Spleen (tissue), 13 donors: Measurements from ENCODE around the gene CFAP70. TPM values are rescaled to one million over a fixed set of nuclear protein-coding genes. Genes with fewer than 3 reads are reported as not detected.

Source experiments
- DNase-seq: peaks from one replicate; pipeline ENCODE4 v3.0.0-alpha.2; 2020
- H3K27ac ChIP-seq, 8 donors: fragments of 200-600 bp; sonication (generic) in 7 of 8; 1 replicate in 4 of 8; 2 replicates in 4 of 8; pipeline versions ENCODE4 v1.5.0 to v1.8.0; 2016 to 2021; ENCODE audit warnings: inconsistent platforms in 4 of 8, mild to moderate bottlenecking in 4 of 8, moderate library complexity in 1 of 8
- H3K27me3 ChIP-seq, 7 donors: fragments of 200-600 bp; sonication (generic) in 6 of 7; replicated peaks in 1 of 7; 1 replicate in 4 of 7; 2 replicates in 3 of 7; pipeline versions ENCODE4 v1.5.0 to v1.8.0; 2016 to 2021; ENCODE audit warnings: inconsistent platforms in 3 of 7, mild to moderate bottlenecking in 1 of 7
- H3K36me3 ChIP-seq, 6 donors: fragments of 200-600 bp; sonication (generic) in 5 of 6; 1 replicate in 4 of 6; 2 replicates in 2 of 6; pipeline versions ENCODE4 v1.5.0 to v1.8.0; 2016 to 2021; ENCODE audit warnings: inconsistent platforms in 2 of 6
- H3K4me1 ChIP-seq, 6 donors: fragments of 200-600 bp; sonication (generic) in 5 of 6; 1 replicate in 3 of 6; 2 replicates in 3 of 6; pipeline versions ENCODE4 v1.5.0 to v1.8.0; 2016 to 2021; ENCODE audit warnings: inconsistent platforms in 3 of 6
- H3K4me3 ChIP-seq, 8 donors: fragments of 200-600 bp; sonication (generic) in 7 of 8; 1 replicate in 4 of 8; 2 replicates in 4 of 8; pipeline versions ENCODE4 v1.5.0 to v1.8.0; 2016 to 2021; ENCODE audit warnings: inconsistent platforms in 4 of 8, mild to moderate bottlenecking in 4 of 8, moderate library complexity in 2 of 8
- H3K9me3 ChIP-seq, 8 donors: fragments of 200-600 bp; sonication (generic) in 7 of 8; 1 replicate in 4 of 8; 2 replicates in 4 of 8; pipeline versions ENCODE4 v1.5.0 to v1.8.0; 2016 to 2021; ENCODE audit warnings: inconsistent platforms in 4 of 8
- CTCF ChIP-seq, 11 experiments: fragments of 200-600 bp in 7 of 11; fragments of 450-650 bp in 4 of 11; sonication (generic) in 4 of 11; IDR thresholded peaks in 8 of 11; conservative IDR thresholded peaks in 3 of 11; 1 replicate in 7 of 11; 2 replicates in 4 of 11; pipeline versions ENCODE4 v1.4.0 to v1.8.0; 2016 to 2021; ENCODE audit warnings: antibody characterized with exemption in 11 of 11, inconsistent platforms in 4 of 11, mild to moderate bottlenecking in 1 of 11
- POLR2A ChIP-seq, 3 donors: fragments of 450-650 bp; IDR thresholded peaks; one replicate each; pipeline ENCODE4 v1.5.1; 2017; ENCODE audit warnings: antibody characterized with exemption in 3 of 3, mild to moderate bottlenecking in 1 of 3
- POLR2AphosphoS5 ChIP-seq, 3 donors: sonication (generic); formaldehyde crosslinking; IDR thresholded peaks; one replicate each; pipeline ENCODE4 v1.5.1; 2017; ENCODE audit warnings: antibody characterized with exemption in 3 of 3
- WGBS, 5 donors: extraction: QIAGEN DNeasy Blood & Tissue Kit in 3 of 5; methylation state at CpG; one replicate each; pipeline versions ENCODE4 v1.1.5 to v1.1.7; 2013 to 2018; 5-methylcytosine and 5-hydroxymethylcytosine counted together
- intact Hi-C: fragments of 100-400 bp; cut with DNase I; formaldehyde crosslinking; loops from one replicate; pipeline ENCODE4 v1.15.0; 2023; ENCODE audit warnings: low total_unique reads
- long read RNA-seq, 2 donors: transcript quantifications; one replicate each; lab custom pipeline, GENCODE V29; 2026
- polyA plus RNA-seq, 3 donors: library from polyadenylated mRNA; stranded (reverse); fragments of 200-250 nt; gene quantifications; one replicate each; pipeline ENCODE4 v1.2.1, GENCODE V29; 2013
- total RNA-seq, 7 donors: library from RNA; depleted of rRNA in 3 of 7; stranded (reverse); fragments of >200 nt in 3 of 7; fragmentation: NEBNext Ultra II Directional in 4 of 7; extraction: Animal tissue kit (Norgen Biotek cat#: 25700) in 4 of 7; gene quantifications; one replicate each; pipeline versions ENCODE4 v1.1.0 to v1.2.1, GENCODE V29; 2016 to 2021
- donor health status: healthy with polysubstance abuse.
- donor health status: DM: no; HTN: no; CAD: no; lungs with moderate emphysema.
- donor health status: DM: no; HTN: no; CAD: no.
- donor health status: Bipolar disorder and iron deficiency.
- donor health status: healthy.
- donor health status: DM: no; HTN: no; CAD: no.
- donor health status: DM: yes; HTN: yes; CAD: no.

Gene CFAP70
- total RNA-seq (1 to 10 TPM; 1.3 to 5.0 (median 2.9) TPM), polyA plus RNA-seq (1 to 10 TPM; 2.3 to 5.7 (median 3.1) TPM)
- long read RNA-seq, donor 1 = 0 reads
- long read RNA-seq, donor 2 = 0 reads

GRCh38 chr10:73358331-73359279 is at the start of gene CFAP70:
Gene CFAP70, minus strand, starts transcription at chr10:73358864. Its CDS starts 4,068 bp downstream, at chr10:73354796.
- TF ChIP-seq POLR2AphosphoS5 (IDR thresholded peaks at IDR 0.05) (peak; percentile 60 to 82 (median 78)), CTCF (IDR thresholded peaks at IDR 0.05 in 8 of 11, conservative IDR thresholded peaks at IDR 0.05 in 3 of 11) (peak in 4 of 11 experiments; percentile 17 to 41 (median 28)), POLR2A (IDR thresholded peaks at IDR 0.05) (no peak)
- intact Hi-C loops = no loop called here
- DNase-seq = peak; percentile 95
- Histone ChIP-seq H3K4me3 (peak within 1 kb of the TSS; percentile 69 to 89 (median 78)), H3K27ac (peak within 1 kb of the TSS in 7 of 8 donors; percentile 15 to 74 (median 67)), H3K27me3 (no peaks in the 10 kb centered on the region), H3K9me3 (peaks cover 0 to 4% (median 0%) of the 10 kb centered on the region in 8 donors), H3K36me3 (no peaks in the 10 kb centered on the region), H3K4me1 (peaks cover 0 to 18% (median 14%) of the 10 kb centered on the region in 6 donors)
- WGBS, 5 donors = 0 to 2% (median 2%) methylated on average over 45 of the region's 45 CpGs

GRCh38 chr10:73408061-73408460 is 49.4 kb upstream of the CFAP70 start:
- H3K27me3 ChIP-seq = no peaks in the 10 kb centered on the region
- intact Hi-C loops = no loop called here
- 84 to 91% (median 88%) methylated on average over 5 of the region's 5 CpGs for WGBS, 5 donors

DNA sequence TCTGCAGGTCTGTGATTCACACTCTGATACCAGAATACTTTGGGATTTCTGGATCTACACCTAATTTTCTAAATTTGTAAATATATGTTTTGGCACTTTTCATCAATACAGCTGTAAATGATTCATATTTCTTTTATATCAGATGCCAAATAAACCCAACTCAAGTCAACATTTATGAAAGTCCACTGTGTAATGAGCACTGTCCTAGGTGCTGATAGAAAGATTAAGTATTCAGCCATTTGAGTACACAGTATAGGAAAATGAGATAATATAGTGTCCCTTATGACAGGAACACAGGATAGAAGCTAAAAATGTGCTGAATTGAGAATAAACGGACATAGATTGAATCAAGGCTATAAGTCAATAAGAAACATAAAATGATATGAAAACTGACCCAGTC is 48.8 kb upstream of the CFAP70 start:
- H3K9me3 ChIP-seq = no peaks in the 10 kb centered on the region
- WGBS, 5 donors = 90 to 100% (median 90%) methylated on average over 1 of the region's 1 CpG
- peaks cover 0 to 24% (median 0%) of the 10 kb centered on the region in 6 donors for H3K36me3 ChIP-seq
- intact Hi-C loops = no loop called here
- peaks cover 13 to 78% (median 38%) of the 10 kb centered on the region in 6 donors for H3K4me1 ChIP-seq
- no peak for TF ChIP-seq POLR2AphosphoS5 (IDR thresholded peaks at IDR 0.05)
- no peak for TF ChIP-seq POLR2A (IDR thresholded peaks at IDR 0.05)
- no peak for TF ChIP-seq CTCF (IDR thresholded peaks at IDR 0.05 in 8 of 11, conservative IDR thresholded peaks at IDR 0.05 in 3 of 11)
- no peak overlapping the region for H3K4me3 ChIP-seq
- H3K27me3 ChIP-seq = no peaks in the 10 kb centered on the region
- H3K27ac ChIP-seq = no peak overlapping the region
- no peak for DNase-seq

More at GRCh38 chr10:73408061-73408460, 49.4 kb upstream of the CFAP70 start:
- TF ChIP-seq POLR2AphosphoS5 (IDR thresholded peaks at IDR 0.05) = no peak
- no peak for TF ChIP-seq POLR2A (IDR thresholded peaks at IDR 0.05)
- DNase-seq = no peak
- Histone ChIP-seq H3K4me3 (no peak overlapping the region), H3K9me3 (no peaks in the 10 kb centered on the region), H3K27ac (no peak overlapping the region), H3K36me3 (peaks cover 0 to 24% (median 0%) of the 10 kb centered on the region in 6 donors), H3K4me1 (peaks cover 18 to 84% (median 44%) of the 10 kb centered on the region in 6 donors)

DNA sequence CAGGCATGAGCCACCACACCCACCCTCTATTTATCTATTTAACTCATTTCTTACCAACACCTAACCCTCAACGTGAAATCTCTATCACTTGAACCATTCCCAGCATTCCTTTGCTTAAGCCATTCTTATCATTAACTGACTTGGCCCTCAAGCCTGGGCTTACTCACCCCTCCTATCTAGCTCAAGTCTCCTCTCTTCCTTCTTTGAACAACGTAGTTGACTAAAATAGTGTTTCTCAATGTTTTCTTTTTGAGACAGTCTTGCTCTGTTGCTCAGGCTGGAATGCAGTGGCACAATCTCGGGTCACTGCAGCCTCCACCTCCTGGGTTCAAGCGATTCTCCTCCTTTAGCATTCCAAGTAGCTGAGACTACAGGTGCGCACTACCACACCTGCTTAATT is 48.2 kb upstream of the CFAP70 start:
- intact Hi-C loops = no loop called here
- WGBS, 5 donors = 82 to 89% (median 84%) methylated on average over 5 of the region's 5 CpGs

More for the DNA sequence above, 48.2 kb upstream of the CFAP70 start:
- H3K36me3 ChIP-seq = peaks cover 0 to 24% (median 0%) of the 10 kb centered on the region in 6 donors
- H3K4me3 ChIP-seq = no peak overlapping the region
- no peaks in the 10 kb centered on the region for H3K27me3 ChIP-seq
- peaks cover 7 to 72% (median 32%) of the 10 kb centered on the region in 6 donors for H3K4me1 ChIP-seq
- H3K9me3 ChIP-seq = no peaks in the 10 kb centered on the region
- no peak overlapping the region for H3K27ac ChIP-seq
- TF ChIP-seq POLR2A (IDR thresholded peaks at IDR 0.05) = no peak
- TF ChIP-seq CTCF (IDR thresholded peaks at IDR 0.05 in 8 of 11, conservative IDR thresholded peaks at IDR 0.05 in 3 of 11) = no peak
- no peak for TF ChIP-seq POLR2AphosphoS5 (IDR thresholded peaks at IDR 0.05)
- DNase-seq = no peak
